Transverse colon (tissue), 4 donors: ENCODE results near the gene PPP1R12B. TPM values are rescaled to one million over a fixed set of nuclear protein-coding genes. Genes with fewer than 3 reads are reported as not detected.
"Not testable (repeated sequence)": the region's sequence is repeated elsewhere in the genome, so short reads cannot be mapped to it uniquely, and the experiment has no call there.

Experiments
- DNase-seq: peaks from one replicate; pipeline ENCODE4 v3.0.0-alpha.2; 2019
- H3K27ac ChIP-seq, 4 donors: fragments of 200-600 bp; sonication (generic); 2 replicates each; pipeline ENCODE4 v1.5.1; 2016 to 2018; ENCODE audit warnings: inconsistent platforms in 4 of 4
- H3K27me3 ChIP-seq: fragments of 200-600 bp; sonication (generic); 2 replicates; pipeline ENCODE4 v1.5.1; 2017; ENCODE audit warnings: inconsistent platforms
- H3K36me3 ChIP-seq, 4 donors: fragments of 200-600 bp; sonication (generic); 2 replicates each; pipeline ENCODE4 v1.5.1; 2017 to 2019; ENCODE audit warnings: inconsistent platforms in 4 of 4
- H3K4me1 ChIP-seq, 4 donors: fragments of 200-600 bp; sonication (generic); 2 replicates each; pipeline ENCODE4 v1.5.1; 2017 to 2020; ENCODE audit warnings: inconsistent platforms in 4 of 4
- H3K4me3 ChIP-seq, 4 donors: fragments of 200-600 bp; sonication (generic); 1 replicate in 1 of 4; 2 replicates in 3 of 4; pipeline versions ENCODE4 v1.5.1 to v1.6.1; 2017 to 2019; ENCODE audit warnings: inconsistent platforms in 4 of 4
- H3K9me3 ChIP-seq, 2 donors: fragments of 200-600 bp; sonication (generic); 2 replicates each; pipeline ENCODE4 v1.5.1; 2017 to 2019; ENCODE audit warnings: inconsistent platforms in 2 of 2
- EP300 ChIP-seq: sonication (generic); formaldehyde crosslinking; IDR thresholded peaks from one replicate; pipeline ENCODE4 v1.6.1; 2017; ENCODE audit warnings: antibody characterized with exemption, low read depth
- POLR2A ChIP-seq: fragments of 450-650 bp; IDR thresholded peaks from one replicate; pipeline ENCODE4 v1.6.1; 2016; ENCODE audit warnings: antibody characterized with exemption, mild to moderate bottlenecking, moderate library complexity
- POLR2AphosphoS5 ChIP-seq, 3 donors: sonication (generic); formaldehyde crosslinking; IDR thresholded peaks; one replicate each; pipeline ENCODE4 v1.6.1; 2016; ENCODE audit warnings: antibody characterized with exemption in 3 of 3
- WGBS, 2 donors: methylation state at CpG; one replicate each; pipeline ENCODE4 v1.1.5; 2018; ENCODE audit warnings: low coverage in 1 of 2; 5-methylcytosine and 5-hydroxymethylcytosine counted together
- in situ Hi-C, 4 donors: fragments of 200-750 bp; cut with MboI; loops; one replicate each; pipeline versions ENCODE4 v1.15.0 to v1.15.1; 2017; ENCODE audit warnings: low sequenced_read_pairs in 3 of 4, low pct_ligation_motif_present in 1 of 4, low pct_unique_long_range_greater_than_20kb in 1 of 4
- intact Hi-C: fragments of 100-400 bp; cut with DNase I; formaldehyde crosslinking; loops from one replicate; pipeline ENCODE4 v1.15.1; 2023; ENCODE audit warnings: low total_unique reads
- small RNA-seq, 4 donors: library from RNA; depleted of rRNA; stranded (forward); fragments of <200 nt; gene quantifications; one replicate each; pipeline ENCODE3, GENCODE V24; 2016
- total RNA-seq, 4 donors: library from RNA; depleted of rRNA; stranded (reverse); fragments of >200 nt; gene quantifications; one replicate each; pipeline ENCODE4 v1.1.0, GENCODE V29; 2016
- TF ChIP-seq, protein P1 (sequence below), 5 experiments: fragments of 200-600 bp in 3 of 5; fragments of 450-650 bp in 2 of 5; sonication (generic) in 3 of 5; IDR thresholded peaks; 1 replicate in 2 of 5; 2 replicates in 3 of 5; pipeline ENCODE4 v1.5.1; 2016 to 2017; ENCODE audit warnings: antibody characterized with exemption in 5 of 5, inconsistent platforms in 3 of 5, mild to moderate bottlenecking in 2 of 5, moderate library complexity in 1 of 5

Gene PPP1R12B
- total RNA-seq, 4 donors from 2014 or later, result 92.7 to 254 (median 137) TPM

DNA sequence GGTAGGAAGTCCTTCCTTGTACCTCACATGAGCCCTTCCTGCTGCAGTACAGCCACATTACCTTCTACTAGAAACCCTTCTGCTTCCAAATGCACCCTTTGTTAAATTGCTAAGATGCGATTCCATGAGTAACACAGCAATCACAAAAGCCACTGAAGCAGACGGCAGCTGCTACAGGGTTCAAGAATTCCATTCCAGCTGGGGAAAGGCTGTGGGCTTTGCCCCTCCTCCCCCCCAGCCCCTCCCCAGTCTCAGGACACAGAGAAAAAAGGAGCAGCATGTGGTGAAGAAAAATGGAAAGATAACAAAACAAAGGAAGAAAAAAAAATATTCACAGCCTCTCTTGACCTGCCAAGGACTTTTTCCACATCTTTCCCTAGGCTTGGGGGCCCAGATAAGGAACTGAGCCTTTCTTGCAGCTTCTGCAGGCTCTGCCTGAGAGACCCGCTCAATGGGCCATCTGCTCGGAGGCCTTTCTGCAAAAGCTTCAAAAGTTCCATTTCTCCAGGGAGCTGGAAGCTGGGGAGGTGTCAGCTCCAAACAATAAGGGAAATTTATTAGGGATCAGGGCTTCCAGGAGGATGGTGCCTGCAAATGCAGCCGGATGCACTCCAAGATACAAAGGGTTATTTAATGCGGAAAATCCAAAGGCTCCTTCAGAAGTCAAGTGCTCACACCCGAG is 289.7 kb downstream of the PPP1R12B start:
- DNase-seq, result no peak
- no peak overlapping the region for H3K4me3 ChIP-seq
- WGBS, 2 donors, result 45 to 49% methylated on average over 4 to 7 of the region's 7 CpGs
- H3K4me1 ChIP-seq, result peaks cover 9 to 30% (median 22%) of the 10 kb centered on the region in 4 donors
- intact Hi-C loops, result loop anchor here (10.0 kb wide), 1 partner anchor 153 kb away; no protein-coding TSS in a partner anchor
- no peaks in the 10 kb centered on the region for H3K36me3 ChIP-seq
- H3K27ac ChIP-seq, result peak overlapping the region in 1 of 4 donors; percentile 53
- no peaks in the 10 kb centered on the region for H3K9me3 ChIP-seq
- TF ChIP-seq POLR2A (no peak), POLR2AphosphoS5 (IDR thresholded peaks at IDR 0.05) (no peak), EP300 (no peak)
- TF ChIP-seq, protein P1, sequence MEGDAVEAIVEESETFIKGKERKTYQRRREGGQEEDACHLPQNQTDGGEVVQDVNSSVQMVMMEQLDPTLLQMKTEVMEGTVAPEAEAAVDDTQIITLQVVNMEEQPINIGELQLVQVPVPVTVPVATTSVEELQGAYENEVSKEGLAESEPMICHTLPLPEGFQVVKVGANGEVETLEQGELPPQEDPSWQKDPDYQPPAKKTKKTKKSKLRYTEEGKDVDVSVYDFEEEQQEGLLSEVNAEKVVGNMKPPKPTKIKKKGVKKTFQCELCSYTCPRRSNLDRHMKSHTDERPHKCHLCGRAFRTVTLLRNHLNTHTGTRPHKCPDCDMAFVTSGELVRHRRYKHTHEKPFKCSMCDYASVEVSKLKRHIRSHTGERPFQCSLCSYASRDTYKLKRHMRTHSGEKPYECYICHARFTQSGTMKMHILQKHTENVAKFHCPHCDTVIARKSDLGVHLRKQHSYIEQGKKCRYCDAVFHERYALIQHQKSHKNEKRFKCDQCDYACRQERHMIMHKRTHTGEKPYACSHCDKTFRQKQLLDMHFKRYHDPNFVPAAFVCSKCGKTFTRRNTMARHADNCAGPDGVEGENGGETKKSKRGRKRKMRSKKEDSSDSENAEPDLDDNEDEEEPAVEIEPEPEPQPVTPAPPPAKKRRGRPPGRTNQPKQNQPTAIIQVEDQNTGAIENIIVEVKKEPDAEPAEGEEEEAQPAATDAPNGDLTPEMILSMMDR (IDR thresholded peaks at IDR 0.05), result no peak
- in situ Hi-C loops, result no loop called here
- peaks cover 30% of the 10 kb centered on the region for H3K27me3 ChIP-seq

DNA sequence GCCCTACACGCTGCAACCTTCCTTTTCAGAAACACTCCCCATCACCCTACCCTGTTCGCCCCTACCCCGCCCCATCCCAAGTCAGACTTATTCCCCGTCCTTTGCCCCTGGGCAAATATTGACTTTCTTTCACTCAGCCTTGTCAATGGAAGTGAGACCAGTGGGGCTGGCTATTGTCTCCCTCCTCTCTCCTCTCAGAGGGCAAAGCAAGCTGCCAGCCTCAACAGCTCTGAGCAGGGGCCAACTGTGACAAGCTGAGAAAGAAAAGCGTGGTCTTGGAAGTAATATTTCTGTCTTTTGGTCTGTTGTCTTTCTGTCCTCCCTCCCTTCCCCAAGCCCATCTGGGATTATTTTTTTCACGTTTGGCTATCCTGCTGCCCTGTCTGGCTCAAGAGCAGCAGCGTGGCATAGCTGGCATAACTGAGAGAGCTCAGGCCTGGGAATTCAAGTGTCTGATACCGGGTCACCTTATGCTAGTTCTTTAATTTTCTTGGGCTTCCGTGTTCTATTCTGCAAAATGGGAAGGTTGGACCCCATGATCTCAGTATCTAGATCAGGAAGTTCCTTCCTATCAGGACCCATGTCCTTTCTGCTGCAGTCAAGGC is 290.3 kb downstream of the PPP1R12B start:
- intact Hi-C loops, result loop anchor here (10.0 kb wide), 1 partner anchor 154 kb away; no protein-coding TSS in a partner anchor
- Histone ChIP-seq H3K27ac (peak overlapping the region in 2 of 4 donors; percentile 29 to 53), H3K27me3 (peaks cover 37% of the 10 kb centered on the region), H3K4me1 (peaks cover 14 to 37% (median 28%) of the 10 kb centered on the region in 4 donors)
- 45 to 50% methylated on average over 6 to 9 of the region's 9 CpGs for WGBS, 2 donors
- H3K4me3 ChIP-seq, in situ Hi-C loops, H3K9me3 ChIP-seq, H3K36me3 ChIP-seq: not testable (repeated sequence)
- DNase-seq, result peak; percentile 71

DNA sequence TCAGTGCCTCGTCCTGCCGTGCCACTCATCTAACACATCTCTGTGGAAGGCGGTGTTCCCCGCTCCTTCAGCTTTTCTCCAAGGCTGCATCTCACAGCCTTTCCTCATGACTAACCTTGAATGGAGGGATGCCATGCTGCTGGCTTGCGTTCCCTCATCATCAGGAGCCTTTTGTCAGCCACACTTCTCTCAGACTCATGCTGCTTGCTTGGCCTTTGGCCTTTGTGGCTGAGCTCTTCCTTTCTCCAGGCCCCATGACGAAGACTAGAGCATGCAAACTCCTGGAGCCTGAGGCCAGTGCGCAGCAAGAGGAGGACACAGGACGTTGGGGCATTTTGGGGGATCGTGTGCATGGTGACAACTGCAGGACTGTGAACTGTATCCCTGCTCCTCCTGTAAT is 291.0 kb downstream of the PPP1R12B start:
- intact Hi-C loops, result loop anchor here (10.0 kb wide), 1 partner anchor 155 kb away; no protein-coding TSS in a partner anchor

DNA sequence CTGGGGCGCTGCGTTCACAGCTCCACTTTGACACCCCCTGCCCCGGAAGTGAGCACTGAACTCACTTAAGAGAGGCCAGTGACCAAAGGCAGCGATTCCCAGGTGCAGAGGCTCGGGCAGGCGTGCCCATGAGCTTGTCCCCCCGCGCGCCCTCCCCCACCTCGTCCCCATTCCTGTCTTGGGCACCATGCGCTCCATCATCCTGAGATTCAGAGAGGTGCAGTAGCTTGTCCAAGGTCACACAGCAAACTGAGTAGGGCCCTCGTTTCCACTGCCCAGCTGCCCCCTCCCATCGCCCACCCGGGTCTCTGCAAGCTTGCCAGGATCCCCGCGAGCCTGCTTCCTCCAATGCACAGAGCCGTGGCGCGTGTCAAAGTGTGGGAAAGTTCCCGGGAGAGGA is 293.7 kb downstream of the PPP1R12B start:
- no peaks in the 10 kb centered on the region for H3K9me3 ChIP-seq
- DNase-seq, result no peak
- H3K27me3 ChIP-seq, result peaks cover 50% of the 10 kb centered on the region
- peak overlapping the region in 2 of 4 donors; percentile 34 to 53 for H3K4me3 ChIP-seq
- 39% methylated on average over 20 of the region's 20 CpGs; no CpG with 5 or more reads in 1 of the 2 donors for WGBS, 2 donors
- intact Hi-C loops (no loop called here), in situ Hi-C loops (no loop called here)
- peaks cover 17 to 42% (median 29%) of the 10 kb centered on the region in 4 donors for H3K4me1 ChIP-seq
- no peaks in the 10 kb centered on the region for H3K36me3 ChIP-seq
- H3K27ac ChIP-seq, result no peak overlapping the region
- TF ChIP-seq POLR2A, result no peak
- TF ChIP-seq, protein P1 (IDR thresholded peaks at IDR 0.05), result no peak

More for the DNA sequence above, 291.0 kb downstream of the PPP1R12B start:
- 92 to 93% methylated on average over 3 to 9 of the region's 9 CpGs for WGBS, 2 donors
- H3K4me3 ChIP-seq, result no peak overlapping the region
- H3K4me1 ChIP-seq, result peaks cover 17 to 42% (median 29%) of the 10 kb centered on the region in 4 donors
- no peak for DNase-seq
- H3K9me3 ChIP-seq, result no peaks in the 10 kb centered on the region
- H3K27ac ChIP-seq, result peak overlapping the region in 1 of 4 donors; percentile 53
- no peaks in the 10 kb centered on the region for H3K36me3 ChIP-seq
- in situ Hi-C loops, result no loop called here
- H3K27me3 ChIP-seq, result peaks cover 44% of the 10 kb centered on the region
- no peak for TF ChIP-seq POLR2A
- no peak for TF ChIP-seq EP300

Small RNA genes within 50 kb of the gene (small RNA-seq; reads per million reads assigned to genes)
- gene AC099336.2 (0 reads per million in 4 donors), gene RF00156 (0 reads per million in 4 donors), gene RNU6-89P (0 reads per million in 4 donors)

Other genes starting within 250 kb of the PPP1R12B start
- gene GPR37L1, start 225.8 kb upstream of the PPP1R12B start, total RNA-seq, result under 1 TPM in 2 of 4 donors, not detected in 2; 0.55 to 0.95 TPM
- 10 to 100 TPM in 3 of 4 donors, 1 to 10 TPM in 1; 9.0 to 27.2 (median 21.6) TPM for gene ARL8A, start 204.0 kb upstream of the PPP1R12B start, total RNA-seq
- gene PTPN7, start 188.1 kb upstream of the PPP1R12B start, total RNA-seq, result 10 to 100 TPM in 2 of 4 donors, 1 to 10 TPM in 1, not detected in 1; 5.2 to 32.5 (median 14.0) TPM
- gene LGR6, start 154.9 kb upstream of the PPP1R12B start, total RNA-seq, result 1 to 10 TPM in 1 of 4 donors, under 1 TPM in 1, not detected in 2; 0.41 to 1.6 TPM
- 1 to 10 TPM in 3 of 4 donors, not detected in 1; 4.4 to 6.8 (median 4.8) TPM for gene UBE2T, start 6.8 kb upstream of the PPP1R12B start, total RNA-seq